IMR-90 (cell line): ENCODE results near the gene FUT6. TPM values are rescaled to one million over a fixed set of nuclear protein-coding genes. Genes with fewer than 3 reads are reported as not detected.

Source experiments
- ATAC-seq: fragments of 200-7000 bp; cut with Tn5 transposase; 2 replicates; pipeline ENCODE4 v1.9.1; 2020; ENCODE audit warnings: low read depth, mild to moderate bottlenecking, moderate library complexity
- BruUV-seq: library from RNA; stranded (reverse); fragments of 400-500 nt; replicated peaks from 2 replicates; lab custom pipeline; 2021; lab: Mats Ljungman, UMichigan
- CTCF ChIA-PET: fragments of 300-600 bp; formaldehyde crosslinking; extraction: SDS; loops from one replicate; lab custom pipeline; 2021; ENCODE audit warnings: antibody characterized with exemption; lab: Yijun Ruan, JAX
- POLR2A ChIA-PET: fragments of 300-600 bp; sonication (Branson Sonifier 250); formaldehyde crosslinking; loops from one replicate; lab custom pipeline; 2022; ENCODE audit warnings: antibody characterized with exemption; ENCODE audit not compliant: unreplicated experiment; lab: Charles Lee
- DNase-seq: peaks from one replicate; pipeline ENCODE4 v3.0.0; 2013
- H2AFZ ChIP-seq: replicated peaks from 2 replicates; pipeline ENCODE3; 2013; ENCODE audit warnings: low read length, mild to moderate bottlenecking; ENCODE audit not compliant: poor library complexity
- H2AK5ac ChIP-seq: 2 replicates; pipeline ENCODE4 v1.6.1; 2013; ENCODE audit warnings: low read depth, low read length, inconsistent platforms
- H2AK9ac ChIP-seq: replicated peaks from 2 replicates; pipeline ENCODE3; 2013; ENCODE audit warnings: mild to moderate bottlenecking, low read depth, low read length, moderate library complexity; ENCODE audit not compliant: poor library complexity
- H2BK120ac ChIP-seq: 2 replicates; pipeline ENCODE4 v1.6.1; 2013; ENCODE audit warnings: low read depth, low read length, inconsistent platforms
- H2BK15ac ChIP-seq: 3 replicates; pipeline ENCODE4 v1.6.1; 2013; ENCODE audit warnings: low read depth, low read length, inconsistent platforms
- H2BK20ac ChIP-seq: 2 replicates; pipeline ENCODE4 v1.6.1; 2013; ENCODE audit warnings: low read depth, mild to moderate bottlenecking, inconsistent platforms, low read length, moderate library complexity
- H2BK5ac ChIP-seq: 2 replicates; pipeline ENCODE4 v1.6.1; 2013; ENCODE audit warnings: mild to moderate bottlenecking, low read depth, low read length, inconsistent platforms; ENCODE audit not compliant: poor library complexity, severe bottlenecking
- H3K14ac ChIP-seq: replicated peaks from 2 replicates; pipeline ENCODE4 v1.6.1; 2013; ENCODE audit warnings: low read depth, low read length, inconsistent platforms
- H3K18ac ChIP-seq: 2 replicates; pipeline ENCODE4 v1.6.1; 2013; ENCODE audit warnings: low read depth, low read length, control low read depth
- H3K23ac ChIP-seq: 2 replicates; pipeline ENCODE4 v1.6.1; 2013; ENCODE audit warnings: low read depth, low read length, inconsistent platforms
- H3K27ac ChIP-seq: 2 replicates; pipeline ENCODE4 v1.5.1; 2013; ENCODE audit warnings: mild to moderate bottlenecking, control low read depth, low read length; ENCODE audit not compliant: insufficient read depth
- H3K27me3 ChIP-seq: 2 replicates; pipeline ENCODE4 v1.6.1; 2013; ENCODE audit warnings: low read length; ENCODE audit not compliant: control insufficient read depth, insufficient read depth
- H3K36me3 ChIP-seq: 2 replicates; pipeline ENCODE4 v1.6.1; 2013; ENCODE audit warnings: low read length, mixed read lengths; ENCODE audit not compliant: control insufficient read depth, insufficient read depth
- H3K4ac ChIP-seq: 2 replicates; pipeline ENCODE4 v1.6.1; 2013; ENCODE audit warnings: low read depth, low read length, inconsistent platforms
- H3K4me1 ChIP-seq: 2 replicates; pipeline ENCODE4 v1.6.1; 2013; ENCODE audit warnings: low read length, mixed read lengths; ENCODE audit not compliant: control insufficient read depth, insufficient read depth
- H3K4me2 ChIP-seq: 2 replicates; pipeline ENCODE4 v1.6.1; 2013; ENCODE audit warnings: low read depth, mild to moderate bottlenecking, control low read depth, low read length, moderate library complexity
- H3K4me3 ChIP-seq: 2 replicates; pipeline ENCODE4 v1.5.1; 2013; ENCODE audit warnings: low read depth, mild to moderate bottlenecking, control low read depth, low read length, moderate library complexity; ENCODE audit not compliant: insufficient read depth
- H3K56ac ChIP-seq: 2 replicates; pipeline ENCODE4 v1.6.1; 2013; ENCODE audit warnings: low read length, inconsistent platforms; ENCODE audit not compliant: insufficient read depth; ENCODE audit errors: extremely low read depth
- H3K79me1 ChIP-seq, 2 experiments: 2 replicates each; pipeline ENCODE4 v1.6.1; 2013; ENCODE audit warnings: low read length in 2 of 2, inconsistent platforms in 1 of 2, low read depth in 1 of 2
- H3K9ac ChIP-seq: 2 replicates; pipeline ENCODE4 v1.6.1; 2013; ENCODE audit warnings: low read depth, low read length, control low read depth
- H3K9me1 ChIP-seq: 2 replicates; pipeline ENCODE4 v1.6.1; 2013; ENCODE audit warnings: low read length, inconsistent platforms; ENCODE audit not compliant: insufficient read depth
- H3K9me3 ChIP-seq: 2 replicates; pipeline ENCODE4 v1.6.1; 2013; ENCODE audit warnings: low read length; ENCODE audit not compliant: control insufficient read depth, insufficient read depth
- H4K20me1 ChIP-seq: 2 replicates; pipeline ENCODE4 v1.6.1; 2013; ENCODE audit warnings: low read length, inconsistent platforms; ENCODE audit not compliant: insufficient read depth
- H4K5ac ChIP-seq: 2 replicates; pipeline ENCODE4 v1.6.1; 2013; ENCODE audit warnings: mild to moderate bottlenecking, low read depth, low read length, control low read depth
- H4K8ac ChIP-seq, 2 experiments: 2 replicates each; pipeline ENCODE4 v1.6.1; 2013; ENCODE audit warnings: low read depth in 2 of 2, low read length in 2 of 2, control low read depth in 1 of 2, inconsistent platforms in 1 of 2
- H4K91ac ChIP-seq: 2 replicates; pipeline ENCODE4 v1.6.1; 2013; ENCODE audit warnings: low read depth, low read length, inconsistent platforms; ENCODE audit not compliant: insufficient read depth
- CEBPB ChIP-seq: IDR thresholded peaks from 2 replicates; pipeline ENCODE4 v1.6.1; 2012; ENCODE audit warnings: low read depth, low read length, improper control_type of control experiment
- CHD1 ChIP-seq: IDR thresholded peaks from 2 replicates; pipeline ENCODE4 v1.6.1; 2012; ENCODE audit warnings: low read depth, low read length, improper control_type of control experiment
- NFE2L2 ChIP-seq: fragments of 150-350 bp; IDR thresholded peaks from 2 replicates; pipeline ENCODE4 v1.6.1; 2016; ENCODE audit warnings: low read depth, mild to moderate bottlenecking, low read length
- WGBS, 2 experiments: methylation state at CpG; one replicate each; pipeline versions ENCODE4 v1.1.5 to v1.1.7; 2013; ENCODE audit warnings: missing lambda C conversion rate in 2 of 2; ENCODE audit not compliant: insufficient read length in 1 of 2; ENCODE audit errors: extremely low coverage in 2 of 2; 5-methylcytosine and 5-hydroxymethylcytosine counted together
- dilution Hi-C: fragments of 300-500 bp; cut with HindIII; formaldehyde crosslinking; loops from one replicate; pipeline ENCODE4 v1.14.3; 2018; ENCODE audit warnings: low sequenced_read_pairs; ENCODE audit not compliant: unreplicated experiment
- in situ Hi-C: fragments of 300-500 bp; cut with MboI; formaldehyde crosslinking; loops from 3 replicates; pipeline ENCODE4 v1.14.3; 2019; ENCODE audit warnings: low sequenced_read_pairs, inconsistent platforms, mixed read lengths
- intact Hi-C: fragments of 100-400 bp; cut with micrococcal nuclease; formaldehyde crosslinking; loops from 2 replicates; pipeline ENCODE4 v1.10.0; 2022
- polyA plus RNA-seq, 3 experiments: library from polyadenylated mRNA; depleted of rRNA; stranded (reverse); fragments of >200 nt; gene quantifications; 2 replicates each; pipeline ENCODE4 v1.2.3, GENCODE V29; 2012; ENCODE audit warnings: low replicate concordance in 1 of 3
- total RNA-seq: library from RNA; depleted of rRNA; stranded (reverse); fragments of >200 nt; gene quantifications from 2 replicates; pipeline ENCODE4 v1.2.3, GENCODE V29; 2012
- TF ChIP-seq, protein P1 (sequence below): fragments of 150-350 bp; IDR thresholded peaks from 2 replicates; pipeline ENCODE4 v1.6.1; 2017; ENCODE audit warnings: mild to moderate bottlenecking, antibody characterized with exemption, low read length, low read depth

FUT6 gene
- total and polyA plus RNA-seq, 2 of the 4 experiments (the other 2 are of a cell fraction), result not detected

DNA sequence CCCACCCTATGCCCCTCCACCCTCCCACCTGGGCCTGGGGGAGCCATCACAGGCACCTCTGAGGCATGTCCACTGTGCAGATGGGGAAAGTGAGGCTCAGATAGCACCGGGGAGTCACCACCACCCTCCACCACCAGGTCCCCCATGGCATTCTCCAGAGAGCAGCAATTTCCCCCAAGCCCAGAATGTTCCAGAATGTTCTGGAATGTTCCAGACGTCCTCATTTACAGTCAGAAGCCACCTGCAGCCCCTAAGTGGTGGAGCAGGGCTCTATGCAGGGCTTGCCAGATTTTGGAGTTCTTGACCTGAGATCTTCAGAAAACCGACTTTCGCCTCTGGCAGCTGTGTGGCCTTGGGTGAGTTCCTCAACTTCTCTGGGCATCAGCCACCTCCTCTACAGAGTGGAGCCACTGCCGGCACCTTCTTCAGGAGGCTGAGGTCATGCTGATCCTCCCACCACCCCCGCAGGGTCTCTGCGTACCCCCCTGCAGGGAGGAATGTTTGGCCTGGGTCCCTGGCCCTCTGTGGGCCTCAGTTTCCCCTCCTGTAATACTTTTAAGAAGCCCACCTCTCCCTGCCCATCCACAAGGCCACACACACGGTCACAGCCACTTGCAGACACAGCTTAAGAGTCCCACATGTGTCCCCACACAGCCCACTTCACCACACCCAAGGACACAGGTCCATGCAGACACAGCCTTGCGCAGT, 24.7 kb upstream of the FUT6 start:
- no peaks in the 10 kb centered on the region for H3K36me3 ChIP-seq
- no peak overlapping the region for H2AFZ ChIP-seq
- peaks cover 18% of the 10 kb centered on the region; the same call in 1 of the 2 replicates for H3K27me3 ChIP-seq
- no peak overlapping the region for H3K14ac ChIP-seq
- H3K9me1 ChIP-seq, result no peaks in the 10 kb centered on the region
- in situ Hi-C loops, result no loop called here
- DNase-seq, result no peak
- H2AK5ac ChIP-seq, result no peak overlapping the region
- dilution Hi-C loops, result no loop called here
- H2BK20ac ChIP-seq, result no peak overlapping the region
- no peak overlapping the region for H3K27ac ChIP-seq
- no peaks in the 10 kb centered on the region for H3K9me3 ChIP-seq
- H3K4me3 ChIP-seq, result no peak overlapping the region
- no peak overlapping the region for H3K9ac ChIP-seq
- H2AK9ac ChIP-seq, result no peak overlapping the region
- no peak overlapping the region for H3K23ac ChIP-seq
- no peak for ATAC-seq
- H3K18ac ChIP-seq, result no peak overlapping the region
- no peak overlapping the region for H2BK15ac ChIP-seq
- CTCF ChIA-PET, result no interaction called here
- H4K8ac ChIP-seq, result no peak overlapping the region
- no peaks in the 10 kb centered on the region for H3K79me1 ChIP-seq
- 67% methylated on average over 3 of the region's 9 CpGs; no CpG with 5 or more reads in 1 of the 2 experiments for WGBS, 2 experiments
- H4K91ac ChIP-seq, result no peak overlapping the region
- no peak overlapping the region for H3K56ac ChIP-seq
- no TSS peak for BruUV-seq
- H2BK5ac ChIP-seq, result no peak overlapping the region
- TF ChIP-seq NFE2L2 (no peak), CHD1 (no peak), CEBPB (no peak)
- TF ChIP-seq, protein P1, sequence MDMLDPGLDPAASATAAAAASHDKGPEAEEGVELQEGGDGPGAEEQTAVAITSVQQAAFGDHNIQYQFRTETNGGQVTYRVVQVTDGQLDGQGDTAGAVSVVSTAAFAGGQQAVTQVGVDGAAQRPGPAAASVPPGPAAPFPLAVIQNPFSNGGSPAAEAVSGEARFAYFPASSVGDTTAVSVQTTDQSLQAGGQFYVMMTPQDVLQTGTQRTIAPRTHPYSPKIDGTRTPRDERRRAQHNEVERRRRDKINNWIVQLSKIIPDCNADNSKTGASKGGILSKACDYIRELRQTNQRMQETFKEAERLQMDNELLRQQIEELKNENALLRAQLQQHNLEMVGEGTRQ, result no peak
- no peaks in the 10 kb centered on the region for H4K20me1 ChIP-seq
- intact Hi-C loops, result no loop called here
- H3K4ac ChIP-seq, result no peak overlapping the region
- POLR2A ChIA-PET, result no interaction called here
- H2BK120ac ChIP-seq, result no peak overlapping the region
- H3K4me2 ChIP-seq, result no peak overlapping the region
- H3K4me1 ChIP-seq, result no peaks in the 10 kb centered on the region; the same call in 1 of the 2 replicates
- no peak overlapping the region for H4K5ac ChIP-seq
